Esophagus muscularis mucosa (tissue), 3 donors: ENCODE data around the gene RAF1.

Source experiments
- CTCF ChIP-seq, 3 experiments: fragments of 200-600 bp in 2 of 3; fragments of 450-650 bp in 1 of 3; sonication (generic) in 2 of 3; IDR thresholded peaks; one replicate each; pipeline ENCODE4 v1.5.1; 2017 to 2019; ENCODE audit warnings: antibody characterized with exemption in 3 of 3, mild to moderate bottlenecking in 2 of 3, moderate library complexity in 1 of 3
- POLR2A ChIP-seq: fragments of 450-650 bp; IDR thresholded peaks from one replicate; pipeline ENCODE4 v1.6.1; 2017; ENCODE audit warnings: antibody characterized with exemption, moderate library complexity, mild to moderate bottlenecking, low read depth

GRCh38 chr3:12608376-12608775 lies 55.5 kb downstream of the RAF1 start:
- TF ChIP-seq POLR2A = no peak
- no peak for TF ChIP-seq CTCF (IDR thresholded peaks at IDR 0.05)
